Measurements from ENCODE around the gene TDRD10.

TDRD10 gene

DNA sequence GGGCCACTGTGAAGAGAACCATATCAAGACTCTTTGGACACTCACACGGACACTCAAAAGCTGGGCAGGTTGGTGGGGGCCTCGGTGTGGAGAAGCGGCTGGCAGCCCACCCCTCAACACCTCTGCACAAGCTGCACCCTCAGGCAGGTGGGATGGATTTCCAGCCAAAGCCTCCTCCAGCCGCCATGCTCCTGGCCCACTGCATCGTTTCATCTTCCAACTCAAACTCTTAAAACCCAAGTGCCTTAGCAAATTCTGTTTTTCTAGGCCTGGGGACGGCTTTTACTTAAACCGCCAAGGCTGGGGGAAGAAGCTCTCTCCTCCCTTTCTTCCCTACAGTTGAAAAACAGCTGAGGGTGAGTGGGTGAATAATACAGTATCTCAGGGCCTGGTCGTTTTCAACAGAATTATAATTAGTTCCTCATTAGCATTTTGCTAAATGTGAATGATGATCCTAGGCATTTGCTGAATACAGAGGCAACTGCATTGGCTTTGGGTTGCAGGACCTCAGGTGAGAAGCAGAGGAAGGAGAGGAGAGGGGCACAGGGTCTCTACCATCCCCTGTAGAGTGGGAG lies 36.3 kb upstream of the TDRD10 start:
- DNase-seq (ENCODE audit: insufficient read length, low spot score) (no peak), FAIRE-seq (no peak)

GRCh38 chr1:154466206-154466605 lies 35.8 kb upstream of the TDRD10 start:
- FAIRE-seq (no peak), DNase-seq (ENCODE audit: insufficient read length, low spot score) (no peak)
- TF ChIP-seq POU2F2 (IDR thresholded peaks at IDR 0.05; ENCODE audit: low read depth, low read length) = no peak
- TF ChIP-seq SPI1 (IDR thresholded peaks at IDR 0.05; ENCODE audit: low read depth, low read length) = no peak
- no peak for TF ChIP-seq POLR2AphosphoS5 (IDR thresholded peaks at IDR 0.05; ENCODE audit: low read depth, low read length)
- no peak for TF ChIP-seq PAX5 (IDR thresholded peaks at IDR 0.05; ENCODE audit: insufficient read depth, low read length, severe bottlenecking)
- no peak for TF ChIP-seq POLR2A (IDR thresholded peaks at IDR 0.05; ENCODE audit: low read depth, low read length)
- TF ChIP-seq TAF1 (IDR thresholded peaks at IDR 0.05; ENCODE audit: low read depth, low read length) = no peak

More for the DNA sequence above, 36.3 kb upstream of the TDRD10 start:
- no peak for TF ChIP-seq POU2F2 (IDR thresholded peaks at IDR 0.05; ENCODE audit: low read depth, low read length)
- TF ChIP-seq PAX5 (IDR thresholded peaks at IDR 0.05; ENCODE audit: insufficient read depth, low read length, severe bottlenecking) = no peak
- TF ChIP-seq TAF1 (IDR thresholded peaks at IDR 0.05; ENCODE audit: low read depth, low read length) = no peak
- no peak for TF ChIP-seq POLR2AphosphoS5 (IDR thresholded peaks at IDR 0.05; ENCODE audit: low read depth, low read length)
- TF ChIP-seq SPI1 (IDR thresholded peaks at IDR 0.05; ENCODE audit: low read depth, low read length) = no peak
- TF ChIP-seq POLR2A (IDR thresholded peaks at IDR 0.05; ENCODE audit: low read depth, low read length) = no peak

- no peak for FAIRE-seq
- TF ChIP-seq POLR2A (IDR thresholded peaks at IDR 0.05; ENCODE audit: low read depth, low read length) (no peak), SPI1 (IDR thresholded peaks at IDR 0.05; ENCODE audit: low read depth, low read length) (no peak), POLR2AphosphoS5 (IDR thresholded peaks at IDR 0.05; ENCODE audit: low read depth, low read length) (no peak), PAX5 (IDR thresholded peaks at IDR 0.05; ENCODE audit: insufficient read depth, low read length, severe bottlenecking) (no peak), POU2F2 (IDR thresholded peaks at IDR 0.05; ENCODE audit: low read depth, low read length) (no peak), TAF1 (IDR thresholded peaks at IDR 0.05; ENCODE audit: low read depth, low read length) (no peak)
- DNase-seq (ENCODE audit: insufficient read length, low spot score) = no peak
These were observed 35.0 kb upstream of the TDRD10 start for GRCh38 chr1:154466921-154467417.

DNA sequence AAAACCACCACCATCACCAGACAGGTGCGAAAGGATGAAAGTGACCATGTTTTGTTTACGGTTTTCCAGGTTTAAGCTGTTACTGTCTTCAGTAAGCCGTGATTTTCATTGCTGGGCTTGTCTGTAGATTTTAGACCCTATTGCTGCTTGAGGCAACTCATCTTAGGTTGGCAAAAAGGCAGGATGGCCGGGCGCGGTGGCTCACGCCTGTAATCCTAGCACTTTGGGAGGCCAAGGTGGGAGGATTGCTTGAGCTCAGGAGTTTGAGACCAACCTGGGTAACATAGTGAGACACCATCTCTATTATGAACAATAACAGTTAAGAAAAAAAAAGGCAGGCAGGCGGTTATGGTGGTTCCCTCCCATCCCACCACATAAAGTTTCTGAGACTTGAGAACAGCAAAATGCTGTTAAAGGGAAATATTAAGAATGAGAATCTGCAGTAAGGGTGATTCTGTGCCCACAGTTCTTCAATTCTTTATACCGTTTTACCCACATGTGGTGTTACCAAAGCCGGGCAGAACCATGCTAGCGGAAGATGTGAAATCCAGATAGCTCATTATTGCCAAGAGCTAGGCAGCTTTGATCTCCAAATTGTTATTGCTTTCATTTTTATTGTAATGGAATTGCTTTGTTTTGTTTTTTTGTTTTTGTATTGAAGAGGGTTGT lies 34.5 kb upstream of the TDRD10 start:
- TF ChIP-seq TAF1 (IDR thresholded peaks at IDR 0.05; ENCODE audit: low read depth, low read length) (no peak), POLR2AphosphoS5 (IDR thresholded peaks at IDR 0.05; ENCODE audit: low read depth, low read length) (no peak), POLR2A (IDR thresholded peaks at IDR 0.05; ENCODE audit: low read depth, low read length) (no peak), POU2F2 (IDR thresholded peaks at IDR 0.05; ENCODE audit: low read depth, low read length) (no peak), SPI1 (IDR thresholded peaks at IDR 0.05; ENCODE audit: low read depth, low read length) (no peak), PAX5 (IDR thresholded peaks at IDR 0.05; ENCODE audit: insufficient read depth, low read length, severe bottlenecking) (no peak)
- FAIRE-seq (no peak), DNase-seq (ENCODE audit: insufficient read length, low spot score) (no peak)

DNA sequence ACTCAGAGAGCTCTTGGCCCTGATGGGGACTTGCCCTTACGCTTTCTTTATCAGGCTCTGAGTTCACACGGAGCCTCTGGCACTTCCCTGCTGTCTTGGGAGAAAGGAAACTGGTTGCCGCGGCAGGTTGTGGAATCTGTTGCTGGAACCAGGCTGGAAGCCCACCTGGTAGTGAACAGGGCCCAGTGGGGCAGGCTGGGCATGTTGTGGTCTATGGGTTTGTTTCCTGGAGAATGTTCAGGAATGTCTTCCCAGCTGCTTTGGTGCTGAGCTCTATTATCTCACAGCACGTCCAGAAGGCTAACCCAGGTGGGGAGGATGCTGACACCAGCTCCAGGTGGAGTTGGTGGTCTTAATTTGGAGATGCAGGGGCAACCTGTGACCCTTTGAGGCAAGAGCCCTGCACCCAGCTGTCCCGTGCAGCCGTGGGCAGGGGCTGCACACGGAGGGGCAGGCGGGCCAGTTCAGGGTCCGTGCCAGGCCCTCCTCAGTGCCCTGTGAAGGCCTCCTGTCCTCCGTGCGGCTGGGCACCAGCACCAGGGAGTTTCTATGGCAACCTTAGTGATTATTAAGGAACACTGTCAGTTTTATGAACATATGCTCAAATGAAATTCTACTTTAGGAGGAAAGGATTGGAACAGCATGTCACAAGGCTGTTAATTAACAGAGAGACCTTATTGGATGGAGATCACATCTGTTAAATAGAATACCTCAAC lies 33.3 kb upstream of the TDRD10 start:
- no peak for TF ChIP-seq PAX5 (IDR thresholded peaks at IDR 0.05; ENCODE audit: insufficient read depth, low read length, severe bottlenecking)
- TF ChIP-seq POLR2A (IDR thresholded peaks at IDR 0.05; ENCODE audit: low read depth, low read length) = no peak
- no peak for TF ChIP-seq SPI1 (IDR thresholded peaks at IDR 0.05; ENCODE audit: low read depth, low read length)
- no peak for TF ChIP-seq TAF1 (IDR thresholded peaks at IDR 0.05; ENCODE audit: low read depth, low read length)
- no peak for TF ChIP-seq POLR2AphosphoS5 (IDR thresholded peaks at IDR 0.05; ENCODE audit: low read depth, low read length)
- no peak for TF ChIP-seq POU2F2 (IDR thresholded peaks at IDR 0.05; ENCODE audit: low read depth, low read length)
- no peak for FAIRE-seq
- no peak for DNase-seq (ENCODE audit: insufficient read length, low spot score)

DNA sequence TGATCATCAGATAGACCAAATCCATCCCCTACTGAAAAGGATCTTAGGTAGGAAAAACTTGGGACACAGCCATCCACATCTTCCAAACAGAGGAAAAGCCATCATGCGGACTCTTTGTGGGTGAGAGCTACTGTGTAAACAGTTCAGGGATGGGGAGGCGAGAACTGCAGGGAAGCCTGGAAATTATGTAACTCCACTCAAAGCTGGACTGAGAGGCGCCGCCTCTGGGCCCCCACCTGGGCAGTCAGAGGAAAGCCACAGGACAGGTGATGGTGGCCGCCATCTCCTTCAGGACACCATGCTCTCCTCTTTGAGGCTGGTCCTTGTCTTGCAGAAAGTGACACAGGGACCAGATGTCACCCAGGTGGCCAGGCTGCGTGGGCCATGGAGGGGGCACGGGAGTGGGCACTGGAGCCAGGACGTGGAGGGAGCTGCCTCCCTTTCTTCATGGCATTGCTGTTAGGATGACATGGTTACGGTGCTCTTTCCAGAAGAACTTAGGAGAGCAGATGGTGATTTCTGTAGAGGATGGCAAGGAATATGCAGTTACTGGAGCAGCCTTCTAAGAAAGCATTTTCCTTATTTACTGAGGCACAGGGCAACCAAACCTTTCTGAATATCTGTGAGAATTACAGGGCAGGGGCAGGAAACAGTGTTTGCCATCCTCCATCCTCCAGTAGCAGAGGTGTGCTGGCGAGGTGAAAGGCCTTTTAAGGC lies 32.0 kb upstream of the TDRD10 start:
- TF ChIP-seq SPI1 (IDR thresholded peaks at IDR 0.05; ENCODE audit: low read depth, low read length) (no peak), POLR2A (IDR thresholded peaks at IDR 0.05; ENCODE audit: low read depth, low read length) (no peak), POLR2AphosphoS5 (IDR thresholded peaks at IDR 0.05; ENCODE audit: low read depth, low read length) (no peak), POU2F2 (IDR thresholded peaks at IDR 0.05; ENCODE audit: low read depth, low read length) (no peak)
- DNase-seq (ENCODE audit: insufficient read length, low spot score) (no peak), FAIRE-seq (no peak)

DNA sequence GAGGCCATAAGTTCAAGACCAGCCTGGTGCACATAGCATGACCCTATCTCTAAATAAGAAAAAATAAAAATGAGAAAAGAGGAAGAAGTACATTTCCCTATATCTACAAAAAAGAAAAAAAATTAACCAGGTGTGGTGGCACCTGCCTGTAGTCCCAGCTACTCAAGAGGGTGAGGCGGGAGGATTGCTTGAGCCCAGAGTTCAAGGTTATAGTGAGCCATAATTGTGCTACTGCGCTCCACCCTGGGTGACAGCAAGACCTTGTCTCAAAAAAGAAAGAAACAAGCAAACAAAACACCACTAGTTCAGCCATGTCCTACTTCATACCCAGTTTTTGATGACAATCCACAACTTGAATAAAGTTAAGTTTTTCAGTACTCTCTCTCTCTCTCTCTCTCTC lies 30.7 kb upstream of the TDRD10 start:
- no peak for DNase-seq (ENCODE audit: insufficient read length, low spot score)
- TF ChIP-seq POU2F2 (IDR thresholded peaks at IDR 0.05; ENCODE audit: low read depth, low read length) (no peak), PAX5 (IDR thresholded peaks at IDR 0.05; ENCODE audit: insufficient read depth, low read length, severe bottlenecking) (no peak), TAF1 (IDR thresholded peaks at IDR 0.05; ENCODE audit: low read depth, low read length) (no peak), SPI1 (IDR thresholded peaks at IDR 0.05; ENCODE audit: low read depth, low read length) (no peak), POLR2A (IDR thresholded peaks at IDR 0.05; ENCODE audit: low read depth, low read length) (no peak), POLR2AphosphoS5 (IDR thresholded peaks at IDR 0.05; ENCODE audit: low read depth, low read length) (no peak)
- no peak for FAIRE-seq

DNA sequence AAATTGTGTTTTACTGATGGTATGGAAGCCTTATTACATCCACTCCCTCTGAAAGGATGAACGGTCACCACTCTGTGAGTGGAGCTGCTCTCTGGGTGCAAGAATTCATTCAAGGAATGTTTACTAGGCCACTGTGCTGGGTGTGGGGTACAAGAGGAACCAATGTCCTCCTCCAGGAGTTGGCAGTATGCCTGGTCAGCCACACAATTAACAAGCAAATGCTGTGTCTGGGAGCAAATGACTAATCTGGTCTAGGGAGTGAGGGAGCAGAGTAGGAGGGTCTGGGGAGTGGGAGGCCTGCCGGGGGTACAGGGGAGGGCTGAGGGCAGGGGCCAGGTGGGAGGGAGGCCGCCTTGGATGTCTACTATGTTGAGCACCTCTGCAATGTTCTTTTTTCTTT lies 27.2 kb upstream of the TDRD10 start:
- no peak for TF ChIP-seq SPI1 (IDR thresholded peaks at IDR 0.05; ENCODE audit: low read depth, low read length)
- no peak for TF ChIP-seq POLR2A (IDR thresholded peaks at IDR 0.05; ENCODE audit: low read depth, low read length)
- no peak for TF ChIP-seq PAX5 (IDR thresholded peaks at IDR 0.05; ENCODE audit: insufficient read depth, low read length, severe bottlenecking)
- no peak for TF ChIP-seq POLR2AphosphoS5 (IDR thresholded peaks at IDR 0.05; ENCODE audit: low read depth, low read length)
- no peak for TF ChIP-seq TAF1 (IDR thresholded peaks at IDR 0.05; ENCODE audit: low read depth, low read length)
- TF ChIP-seq POU2F2 (IDR thresholded peaks at IDR 0.05; ENCODE audit: low read depth, low read length) = no peak
- FAIRE-seq (no peak), DNase-seq (ENCODE audit: insufficient read length, low spot score) (no peak)
